CD4-positive, alpha-beta T cell treated with Interleukin-2 at 100 ng/mL for 4 hours (primary cell): ENCODE results near the gene TSR1.

Experiments used
- DNase-seq: peaks from one replicate; pipeline ENCODE4 v3.0.0-alpha.2; 2020; ENCODE audit warnings: low spot score

Gene TSR1

DNA sequence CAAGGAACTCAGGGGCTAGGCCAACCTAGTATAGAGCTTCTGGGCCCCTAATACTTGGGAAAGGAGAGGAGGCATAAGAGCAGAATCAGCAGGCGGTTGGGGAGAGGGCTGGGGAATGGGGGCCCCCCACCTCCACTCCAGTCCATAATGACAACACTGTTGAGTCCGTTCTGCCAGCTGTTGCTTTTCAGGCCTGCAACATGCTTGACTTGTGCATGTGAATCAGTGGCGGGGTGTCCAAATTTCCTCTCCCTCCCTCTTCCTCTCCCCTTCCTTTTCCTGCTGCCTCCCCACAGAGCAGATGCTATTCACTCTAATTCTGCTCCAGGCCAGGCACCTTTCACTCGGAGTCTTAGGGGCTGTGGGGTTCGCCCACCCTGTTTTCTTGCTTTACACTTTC lies 32.8 kb upstream of the TSR1 start:
- no peak for DNase-seq

DNA sequence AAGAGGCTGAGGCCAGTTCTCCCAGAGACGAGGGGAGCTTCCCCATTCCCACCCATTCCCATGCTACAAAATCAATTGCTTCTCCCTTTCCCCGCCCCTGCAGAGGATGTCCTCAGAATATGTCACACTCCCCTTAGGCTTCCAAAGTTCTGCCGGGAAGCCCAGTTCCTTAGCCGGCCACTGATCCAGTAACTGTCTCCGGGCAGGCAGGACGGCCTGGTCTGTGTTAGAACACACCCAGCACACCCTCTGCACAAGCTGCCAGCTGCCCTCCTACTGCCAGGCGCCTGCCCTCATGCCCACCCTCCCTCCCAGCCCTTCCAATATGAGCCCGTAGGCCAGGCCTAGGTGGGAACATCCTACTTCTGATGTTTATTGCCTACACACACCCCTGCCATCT lies 32.1 kb upstream of the TSR1 start:
- no peak for DNase-seq

DNA sequence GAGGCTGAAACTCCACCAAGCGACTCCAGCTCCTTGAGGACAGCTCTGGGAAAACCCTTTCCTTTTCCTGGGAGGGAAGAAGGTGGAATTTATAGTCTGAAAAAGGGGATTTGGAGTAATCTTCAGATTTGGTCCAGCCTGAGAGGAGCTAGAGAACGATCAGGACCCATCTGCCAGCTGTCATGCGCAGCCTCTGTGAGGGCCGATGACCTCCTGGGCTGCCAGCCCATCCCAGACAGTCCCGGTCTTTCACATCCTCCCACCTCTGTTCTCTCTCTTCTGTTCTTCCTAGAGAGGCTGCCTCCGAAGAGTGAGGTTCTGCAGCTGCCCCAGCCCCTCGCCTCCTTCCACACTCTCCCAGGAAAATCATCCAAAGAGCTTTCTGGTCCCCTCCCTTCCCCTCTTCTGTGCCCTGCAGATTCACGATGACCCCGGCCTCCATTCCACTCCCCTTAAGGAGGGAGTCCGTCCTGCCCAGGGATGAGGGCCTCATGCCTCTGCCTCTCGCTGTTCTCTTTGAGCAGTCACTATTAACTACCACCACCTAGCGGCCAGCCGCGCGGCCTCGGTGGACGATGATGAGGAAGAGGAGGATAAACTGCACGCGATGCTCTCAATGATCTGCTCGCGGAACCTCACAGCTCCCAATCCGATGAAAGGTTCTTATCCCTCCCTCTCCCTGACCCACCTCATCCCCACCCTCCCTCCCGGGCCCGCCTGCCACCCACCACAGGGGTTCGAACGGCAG lies 30.7 kb upstream of the TSR1 start:
- DNase-seq: no peak

DNA sequence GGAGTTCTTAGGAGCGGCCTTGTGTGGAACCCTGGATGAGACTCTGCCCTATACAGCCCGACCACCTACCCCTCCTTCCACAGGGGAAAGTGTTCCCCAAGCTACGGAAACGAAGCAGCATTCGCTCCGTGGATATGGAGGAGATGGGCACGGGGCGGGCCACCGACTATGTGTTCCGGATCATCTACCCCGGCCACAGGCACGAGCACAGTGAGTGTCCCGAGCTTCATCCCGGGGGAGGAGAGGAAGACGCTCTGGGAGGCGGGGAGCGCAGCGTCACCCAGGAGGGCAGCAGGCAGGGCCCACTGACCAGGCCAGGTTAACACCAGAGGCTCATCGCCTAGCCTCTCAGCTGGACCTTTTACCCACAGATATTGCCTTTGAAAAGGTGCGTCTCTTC lies 28.9 kb upstream of the TSR1 start:
- no peak for DNase-seq

DNA sequence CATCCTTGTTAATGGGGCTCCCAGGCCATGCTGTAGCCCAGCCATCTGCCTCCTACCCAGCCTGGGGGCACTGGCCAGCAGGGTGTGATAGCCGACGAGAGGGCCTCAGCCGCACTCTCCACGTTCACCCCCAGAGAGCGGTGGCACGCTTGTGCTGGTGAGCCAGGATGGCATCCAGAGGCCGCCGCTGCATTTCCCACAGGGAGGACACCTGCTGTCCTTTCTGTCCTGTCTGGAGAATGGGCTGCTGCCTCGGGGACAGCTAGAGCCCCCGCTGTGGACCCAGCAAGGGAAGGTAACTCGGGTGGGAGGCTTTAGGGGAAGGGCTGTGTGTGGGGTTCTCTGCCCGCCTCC lies 28.5 kb upstream of the TSR1 start:
- DNase-seq: no peak

DNA sequence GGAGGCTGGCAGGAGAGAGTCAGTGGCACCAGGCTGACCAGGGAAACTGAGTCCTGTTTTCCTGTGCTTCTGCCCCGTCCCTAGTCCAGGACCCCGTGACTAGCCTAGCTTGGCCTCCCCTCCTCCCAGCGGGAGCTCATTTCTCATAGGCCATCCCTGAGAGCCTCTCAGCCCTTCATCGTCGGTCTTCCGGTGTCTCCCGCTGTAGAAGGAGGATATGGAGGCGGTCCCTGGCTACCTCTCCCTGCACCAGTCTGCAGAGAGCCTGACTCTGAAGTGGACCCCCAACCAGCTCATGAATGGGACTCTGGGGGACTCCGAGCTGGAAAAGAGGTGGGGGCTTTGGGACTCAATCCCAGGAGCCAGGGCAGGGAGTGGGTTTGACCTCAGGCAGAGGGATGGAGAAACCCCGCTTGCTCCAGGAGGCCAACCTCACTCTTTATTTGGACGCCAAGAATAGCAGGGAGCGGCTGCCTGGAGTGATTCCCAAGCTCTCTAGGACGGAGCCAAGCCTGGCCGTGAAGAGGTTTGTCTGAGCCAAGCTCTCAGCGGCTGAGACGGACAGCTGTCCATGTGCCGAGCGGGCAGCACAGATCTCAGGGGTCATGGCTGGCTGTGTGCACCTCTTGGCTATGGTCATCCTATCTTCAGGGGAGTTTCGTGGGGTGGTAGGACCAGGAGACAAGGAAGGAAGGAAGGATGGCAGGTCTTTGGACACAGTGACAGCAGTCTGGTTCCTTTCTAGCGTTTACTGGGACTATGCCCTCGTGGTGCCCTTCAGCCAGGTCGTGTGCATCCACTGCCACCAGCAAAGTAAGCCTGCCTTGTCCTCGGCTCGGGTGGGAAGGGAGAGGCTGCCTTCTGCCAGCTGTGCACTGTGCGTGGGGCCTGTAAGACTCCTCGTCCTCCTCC lies 27.9 kb upstream of the TSR1 start:
- DNase-seq: no peak

DNA sequence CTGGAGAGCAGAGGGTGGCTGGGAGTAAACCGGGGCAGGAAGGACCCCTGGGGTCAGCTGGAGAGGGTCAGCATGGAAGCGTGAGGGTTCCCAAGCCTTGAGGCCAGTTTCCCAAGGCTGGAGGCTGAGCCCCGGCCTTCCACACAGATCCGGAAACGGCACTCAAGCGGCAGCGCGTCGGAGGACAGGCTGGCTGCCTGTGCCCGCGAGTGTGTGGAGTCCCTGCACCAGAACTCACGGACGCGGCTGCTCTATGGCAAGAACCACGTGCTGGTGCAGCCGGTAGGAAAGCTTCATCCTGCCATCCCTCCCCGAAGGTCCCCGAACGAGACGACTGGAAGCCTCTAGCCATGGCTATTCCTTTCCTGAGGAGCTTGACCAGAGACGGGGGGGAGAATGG lies 27.1 kb upstream of the TSR1 start:
- DNase-seq: no peak

DNA sequence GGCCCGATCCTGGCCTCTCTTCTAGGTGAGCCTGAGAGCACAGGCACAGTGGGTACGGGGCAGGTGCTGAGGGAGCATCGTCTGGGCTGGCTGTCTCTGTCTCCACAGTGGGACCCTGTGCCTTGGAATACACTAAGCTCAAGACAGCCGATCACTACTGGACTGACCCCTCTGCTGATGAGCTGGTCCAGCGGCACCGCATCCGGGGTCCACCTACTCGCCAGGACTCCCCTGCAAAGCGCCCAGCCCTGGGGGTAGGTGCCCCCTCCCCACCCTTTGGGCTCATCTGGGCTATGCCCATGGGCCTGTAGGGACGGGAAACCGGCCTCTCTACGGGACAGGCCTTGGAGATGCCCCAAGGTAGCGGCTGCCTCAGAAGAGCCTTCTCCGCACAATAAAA lies 26.6 kb upstream of the TSR1 start:
- DNase-seq: no peak

DNA sequence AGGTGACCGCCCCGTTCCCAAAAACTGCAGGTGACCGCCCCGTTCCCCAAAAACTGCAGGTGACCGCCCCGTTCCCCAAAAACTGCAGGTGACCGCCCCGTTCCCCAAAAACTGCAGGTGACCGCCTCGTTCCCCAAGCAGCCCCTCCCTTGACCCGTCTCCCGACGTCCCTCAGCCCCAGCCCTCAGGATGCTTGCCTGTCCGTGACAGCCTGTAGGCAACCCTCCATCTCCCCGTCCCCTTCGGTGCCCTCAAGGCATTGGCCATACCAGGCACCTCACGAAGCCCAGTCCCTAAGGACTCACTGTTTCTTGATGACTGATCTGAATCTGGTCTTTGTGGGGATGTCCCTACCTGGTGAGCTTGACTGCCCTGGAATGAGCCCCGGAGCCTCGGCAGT lies 26.2 kb upstream of the TSR1 start:
- no peak for DNase-seq

DNA sequence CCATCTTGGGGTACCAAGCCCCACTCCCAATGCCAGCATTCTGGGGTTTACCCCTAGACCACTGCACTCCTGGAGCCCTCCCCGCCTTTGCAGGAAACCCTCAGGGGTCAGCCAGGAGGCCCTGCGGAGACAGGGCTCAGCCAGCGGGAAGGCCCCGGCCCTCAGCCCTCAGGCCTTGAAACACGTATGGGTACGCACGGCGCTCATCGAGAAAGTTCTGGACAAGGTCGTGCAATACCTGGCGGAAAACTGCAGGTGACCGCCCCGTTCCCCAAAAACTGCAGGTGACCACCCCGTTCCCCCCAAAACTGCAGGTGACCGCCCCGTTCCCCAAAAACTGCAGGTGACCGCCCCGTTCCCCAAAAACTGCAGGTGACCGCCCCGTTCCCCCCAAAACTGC lies 25.8 kb upstream of the TSR1 start:
- DNase-seq: no peak

DNA sequence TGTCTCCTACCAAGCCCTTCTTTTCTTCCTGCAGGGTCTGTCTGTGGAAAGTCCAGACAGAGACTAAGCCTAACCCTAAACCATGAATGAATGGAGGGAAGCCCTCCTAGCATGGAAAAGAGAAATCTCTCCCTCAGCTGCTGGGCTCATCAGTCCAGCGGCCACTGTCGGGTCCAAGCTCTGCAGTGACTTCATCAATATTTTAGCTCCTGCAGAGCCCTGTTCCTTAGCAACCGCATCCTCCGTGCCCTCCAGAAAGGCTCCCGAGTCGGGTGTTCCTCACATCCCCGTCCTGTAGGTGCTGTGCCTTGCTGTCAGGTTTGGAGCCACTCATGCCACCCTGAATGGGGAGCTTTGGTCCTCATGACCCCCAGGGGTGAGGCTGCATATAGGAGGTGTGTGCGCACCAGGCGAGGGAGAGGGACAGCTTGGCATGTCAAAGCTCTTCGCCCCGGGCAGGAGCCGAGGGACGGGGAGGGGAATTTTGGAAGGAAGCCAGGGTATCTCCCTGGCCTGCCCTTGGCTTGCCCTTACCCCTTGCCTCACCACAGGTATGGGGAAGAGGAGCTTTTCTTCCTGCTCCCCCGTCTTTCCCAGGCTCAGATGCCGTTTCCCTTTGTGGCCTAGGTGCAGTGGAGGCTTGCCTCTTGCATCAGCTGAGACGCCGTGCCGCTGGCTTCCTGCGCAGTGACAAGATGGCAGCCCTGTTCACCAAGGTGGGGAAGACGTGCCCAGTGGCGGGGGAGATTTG lies 24.9 kb upstream of the TSR1 start:
- no peak for DNase-seq

DNA sequence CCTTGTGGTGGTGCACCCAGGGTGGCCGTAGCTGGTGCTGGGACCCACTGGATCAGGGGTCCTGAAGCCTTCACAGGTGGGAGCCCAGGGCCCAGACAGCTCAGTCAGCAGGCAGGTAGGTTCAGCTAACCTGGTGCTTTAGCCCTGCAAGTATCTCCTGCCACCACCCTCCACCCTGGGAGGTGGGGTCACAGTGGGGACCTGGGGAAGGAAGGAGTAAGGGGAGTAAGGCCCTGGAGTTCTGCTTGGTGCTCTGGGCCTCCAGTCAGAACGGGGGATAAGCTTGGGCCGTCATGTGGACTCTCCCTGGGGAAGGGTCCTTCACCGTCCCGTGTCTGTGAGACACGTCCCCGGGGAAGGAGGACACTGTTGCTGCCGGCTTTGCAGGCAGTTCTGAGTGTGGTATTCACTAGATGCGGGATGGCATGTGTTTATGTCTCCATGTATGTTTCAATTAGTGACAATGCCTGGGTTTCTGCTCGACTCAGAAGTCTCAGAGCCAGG lies 21.7 kb upstream of the TSR1 start:
- DNase-seq: no peak

DNA sequence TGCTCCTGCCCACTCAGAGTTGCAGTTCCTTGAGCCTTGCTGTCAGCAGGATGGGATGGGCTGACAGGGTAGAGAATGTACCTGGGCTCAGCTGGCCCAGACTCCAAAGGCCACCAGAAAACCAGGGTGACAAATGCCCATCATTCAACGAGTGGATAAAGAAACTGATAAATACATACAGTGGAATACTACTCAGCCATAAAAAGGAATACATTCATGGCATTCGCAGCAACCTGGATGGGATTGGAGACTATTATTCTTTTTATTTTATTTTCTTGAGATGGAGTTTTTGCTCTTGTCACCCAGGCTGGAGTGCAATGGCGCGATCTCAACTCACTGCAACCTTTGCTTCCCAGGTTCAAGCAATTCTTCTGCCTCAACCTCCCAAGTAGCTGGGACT lies 21.0 kb upstream of the TSR1 start:
- DNase-seq: no peak

DNA sequence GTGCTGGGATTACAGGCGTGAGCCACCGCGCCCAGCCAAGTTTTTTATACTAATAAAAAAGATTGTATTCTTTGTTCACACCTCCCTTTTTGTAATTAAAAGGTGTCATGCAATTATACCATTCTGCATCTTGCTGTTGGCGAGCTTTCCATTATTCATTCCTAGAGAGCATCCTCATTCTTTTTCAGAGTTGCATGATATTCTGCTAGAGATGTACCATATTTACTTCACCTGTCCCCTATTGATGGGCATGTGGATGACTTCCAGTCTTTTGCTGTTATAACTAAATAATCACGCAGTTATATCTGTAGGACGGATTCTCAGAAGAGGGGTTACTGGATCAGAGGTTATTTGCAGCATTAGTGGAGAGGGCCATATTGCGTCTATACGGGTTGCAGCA lies 18.1 kb upstream of the TSR1 start:
- DNase-seq: no peak

DNA sequence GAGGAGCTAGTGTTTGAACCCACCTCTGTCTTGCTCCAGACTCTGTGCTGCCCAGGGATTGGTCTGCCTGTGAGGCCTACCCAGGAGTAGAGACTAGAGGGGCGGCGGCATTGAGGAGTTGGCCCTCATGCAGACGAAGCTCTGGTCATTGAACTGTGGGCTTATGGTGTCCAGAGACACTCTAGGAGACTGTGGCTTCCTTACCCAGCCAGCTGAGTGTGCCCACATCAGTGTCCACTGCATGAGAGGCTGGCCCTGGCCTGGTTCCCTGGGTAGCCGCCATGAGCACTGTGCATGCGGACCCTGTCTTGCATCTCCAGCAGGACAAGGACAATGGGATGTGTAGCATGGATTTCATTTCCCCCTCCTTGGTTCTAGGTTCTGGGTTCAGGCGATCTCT lies 15.0 kb upstream of the TSR1 start:
- DNase-seq: no peak

DNA sequence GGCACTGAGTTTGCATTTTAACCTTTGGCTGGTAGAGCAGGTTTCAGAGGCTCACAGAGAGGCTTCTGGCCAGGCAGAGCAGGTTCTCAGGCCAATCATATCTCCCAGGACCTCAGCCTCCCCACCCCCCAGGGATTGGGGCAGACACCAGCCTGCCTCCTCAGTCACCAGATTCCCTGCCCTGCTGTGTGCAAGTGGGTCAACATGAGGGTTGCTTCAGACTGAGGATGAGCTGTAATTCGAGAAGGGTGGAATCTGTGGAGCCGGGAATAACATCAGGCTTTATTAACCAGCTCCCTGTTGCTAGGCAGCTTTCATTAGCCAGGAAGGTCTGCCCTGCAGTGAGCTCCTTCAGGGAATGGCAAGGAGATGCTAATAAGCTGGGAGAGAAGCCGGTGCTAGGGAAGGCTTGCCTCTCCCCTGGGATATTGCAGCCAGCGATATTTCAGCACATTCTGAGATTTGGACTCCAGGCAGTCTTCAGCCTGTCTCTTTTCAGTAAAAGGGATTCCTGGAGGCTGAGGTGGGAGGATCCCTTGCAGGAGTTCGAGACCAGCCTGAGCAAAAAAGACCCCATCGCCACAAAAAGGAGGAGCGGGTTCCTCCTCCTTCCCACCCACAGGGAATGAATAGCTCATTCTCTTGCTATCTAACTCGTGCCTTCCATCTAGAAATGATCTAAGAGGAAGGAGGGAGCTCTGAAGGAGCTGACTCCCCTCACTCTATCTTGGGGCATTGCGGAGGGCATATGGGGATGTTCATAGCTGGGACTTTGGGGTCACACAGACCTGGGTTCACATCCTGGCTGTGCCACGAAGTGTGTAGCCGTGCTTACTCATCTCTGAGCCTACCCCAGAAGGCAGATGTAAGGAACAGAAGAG lies 11.8 kb upstream of the TSR1 start:
- no peak for DNase-seq

DNA sequence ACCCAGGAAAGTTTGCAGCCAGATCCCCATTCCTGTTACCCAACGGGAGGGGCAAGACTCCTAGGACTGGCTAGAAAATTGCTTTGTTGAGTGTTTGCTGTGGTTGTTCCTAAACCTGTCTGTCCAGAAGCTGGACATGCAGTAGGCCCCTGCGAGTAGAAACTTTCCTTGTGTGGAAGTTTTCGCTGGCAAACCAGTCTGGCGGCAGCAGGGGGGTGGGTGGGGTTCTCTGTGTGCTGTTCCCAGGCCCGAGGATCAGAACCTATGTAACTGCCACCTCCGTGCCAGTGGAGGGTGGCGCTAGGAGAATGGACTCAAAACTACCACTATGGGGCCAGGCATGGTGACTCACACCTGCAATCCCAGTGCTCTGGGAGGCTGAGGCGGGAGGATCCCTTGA lies 10.2 kb upstream of the TSR1 start:
- DNase-seq: no peak

DNA sequence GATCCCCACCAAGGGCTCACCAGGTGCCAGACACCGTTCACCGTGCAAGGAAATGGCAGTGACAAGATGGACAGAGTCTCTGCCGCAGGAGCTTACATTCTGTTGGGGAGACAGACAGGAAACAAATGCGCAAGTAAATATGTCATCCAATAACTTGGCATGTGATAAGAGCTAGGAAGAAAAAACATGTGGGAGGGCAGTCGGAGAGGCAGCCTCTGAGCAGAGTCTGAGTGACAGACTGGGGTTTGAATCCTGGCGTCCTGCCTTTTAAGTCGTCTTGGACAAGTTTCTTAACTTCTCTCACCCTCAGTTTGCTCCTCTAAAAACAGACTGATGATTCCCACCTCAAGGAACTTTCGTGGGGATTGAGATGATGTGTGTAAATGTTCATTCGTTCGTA lies 8.3 kb upstream of the TSR1 start:
- DNase-seq: no peak

DNA sequence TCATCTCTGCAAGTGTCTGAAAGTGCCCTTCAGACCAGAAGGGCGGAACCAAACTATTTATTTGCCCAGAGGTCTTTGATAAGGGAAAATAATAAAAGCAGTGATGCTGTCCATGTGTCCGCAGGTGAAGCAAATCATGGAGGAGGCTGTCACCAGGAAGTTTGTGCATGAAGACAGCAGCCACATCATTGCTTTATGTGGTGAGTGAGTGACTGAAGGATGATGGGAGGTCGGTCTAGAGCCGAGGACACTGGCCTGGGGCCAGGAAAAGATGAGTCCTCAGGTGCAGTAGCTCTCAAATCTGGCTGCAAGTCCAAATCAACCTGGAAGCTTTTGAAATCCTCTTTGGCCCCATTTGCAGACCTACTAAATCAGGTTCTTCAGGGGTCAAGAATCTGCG lies 7.2 kb upstream of the TSR1 start:
- DNase-seq: peak; percentile 14

DNA sequence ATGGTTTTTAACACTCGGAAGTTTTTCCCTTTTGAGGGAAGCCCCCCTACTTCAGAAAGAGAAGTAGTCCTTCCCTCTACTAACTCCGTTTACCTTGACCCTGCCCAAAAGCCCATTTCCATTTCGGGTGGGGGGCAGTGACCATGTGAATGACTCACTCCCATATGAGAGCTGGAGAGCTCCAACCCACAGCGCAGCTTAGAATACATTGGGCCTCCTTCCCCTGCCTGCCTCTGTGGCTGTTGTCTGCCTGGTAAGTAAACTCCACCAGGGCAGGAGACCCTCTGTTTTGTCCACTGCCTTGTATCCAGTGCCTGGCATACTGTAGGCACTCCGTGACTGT lies 2.0 kb upstream of the TSR1 start:
- no peak for DNase-seq

DNA sequence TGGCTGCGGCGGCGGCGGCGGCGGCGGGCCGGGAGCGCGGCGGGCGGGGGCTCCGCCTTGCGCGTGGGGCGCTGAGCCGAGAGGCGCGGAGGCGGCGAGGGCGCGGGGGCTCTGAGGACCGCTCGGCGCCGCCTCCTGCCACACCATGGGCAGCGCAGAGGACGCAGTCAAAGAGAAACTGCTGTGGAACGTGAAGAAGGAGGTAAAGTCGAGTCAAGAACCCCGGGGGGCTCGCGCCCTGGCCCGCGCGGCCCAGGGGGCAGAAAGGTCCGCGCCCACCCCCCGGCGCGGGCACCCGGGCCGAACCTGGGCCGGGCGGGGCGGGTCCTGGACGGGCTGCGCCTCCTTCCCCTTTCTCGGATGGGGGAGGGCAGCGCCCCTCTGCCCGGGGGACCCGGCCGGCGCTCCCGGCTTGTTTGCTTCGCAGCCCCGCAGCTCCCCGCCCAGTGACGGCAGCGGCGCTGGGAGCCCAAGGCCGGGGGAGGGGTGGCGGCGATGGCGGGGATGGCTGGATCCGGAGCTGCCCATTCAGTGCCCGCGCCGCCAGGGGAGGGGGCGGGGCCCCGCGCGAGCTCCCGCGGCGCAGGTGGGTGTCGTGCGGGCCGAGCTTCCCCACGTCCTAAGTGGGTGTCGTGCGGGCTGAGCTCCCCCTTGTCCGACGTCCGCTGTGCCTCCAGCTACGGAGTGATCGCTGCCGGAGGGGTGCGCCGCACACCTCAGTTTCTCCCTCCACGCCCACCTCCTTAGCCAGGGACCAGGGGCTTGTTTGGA lies 1.5 kb upstream of the TSR1 start:
- DNase-seq: peak; percentile 30
